HCT116 (cell line): ENCODE results near the gene SCN1A. TPM values are rescaled to one million over a fixed set of nuclear protein-coding genes. Genes with fewer than 3 reads are reported as not detected.

ENCODE experiments used
- ATAC-seq: fragments of 200-7000 bp; cut with Tn5 transposase; 2 replicates; pipeline ENCODE4 v1.9.1; 2020; ENCODE audit warnings: mild to moderate bottlenecking, moderate library complexity
- BruUV-seq: library from RNA; stranded (reverse); fragments of 400-500 nt; replicated peaks from 2 replicates; lab custom pipeline; 2021; lab: Mats Ljungman, UMichigan
- CTCF ChIA-PET: fragments of 300-600 bp; sonication (Branson Sonifier 250); formaldehyde crosslinking; loops from one replicate; lab custom pipeline; 2021; ENCODE audit warnings: antibody characterized with exemption; lab: Charles Lee
- POLR2A ChIA-PET: fragments of 300-600, 350-600 bp; sonication (Branson Sonifier 250); formaldehyde crosslinking; loops from one replicate; lab custom pipeline; 2021; ENCODE audit warnings: antibody characterized with exemption; lab: Charles Lee
- RAD21 ChIA-PET, 2 experiments: fragments of 300-600 bp; sonication (Branson Sonifier 250); formaldehyde crosslinking; loops; one replicate each; lab custom pipeline; 2023; ENCODE audit warnings: low total read pairs in 2 of 2; ENCODE audit not compliant: uncharacterized antibody in 2 of 2, unreplicated experiment in 2 of 2, low non-redundant PET in 1 of 2; lab: Charles Lee
- DNase-seq: peaks from one replicate; pipeline ENCODE4 v3.0.0-alpha.2; 2010; ENCODE audit warnings: low read depth, low spot score
- H2AFZ ChIP-seq: fragments of 200-600 bp; shearing (Covaris generic), sonication (generic); 2 replicates; pipeline ENCODE4 v1.6.1; 2017; ENCODE audit warnings: low read depth, mixed run types, mixed read lengths, antibody characterized with exemption, low read length; ENCODE audit not compliant: poor library complexity, severe bottlenecking
- H3K27ac ChIP-seq: 2 replicates; pipeline ENCODE4 v1.5.1; 2012; ENCODE audit warnings: low read depth, low read length
- H3K27me3 ChIP-seq: fragments of 200-600 bp; sonication (generic); 2 replicates; pipeline ENCODE4 v1.6.1; 2016; ENCODE audit warnings: mixed run types, low read length, mixed read lengths; ENCODE audit not compliant: insufficient read depth
- H3K36me3 ChIP-seq, 2 experiments: fragments of 200-500 bp in 1 of 2; fragments of 200-600 bp in 1 of 2; sonication (Bioruptor generic) in 1 of 2; sonication (generic) in 1 of 2; 2 replicates each; pipeline versions ENCODE4 v1.5.1 to v1.6.1; 2014 to 2016; ENCODE audit warnings: low read length in 2 of 2, inconsistent platforms in 1 of 2, mixed read lengths in 1 of 2, mixed run types in 1 of 2; ENCODE audit not compliant: insufficient read depth in 2 of 2, control insufficient read depth in 1 of 2
- H3K4me1 ChIP-seq, 2 experiments: fragments of 200-600 bp in 1 of 2; sonication (generic) in 1 of 2; 2 replicates each; pipeline versions ENCODE4 v1.5.1 to v1.6.1; 2012 to 2017; ENCODE audit warnings: low read length in 2 of 2, inconsistent platforms in 1 of 2, mild to moderate bottlenecking in 1 of 2, mixed read lengths in 1 of 2, mixed run types in 1 of 2, moderate library complexity in 1 of 2; ENCODE audit not compliant: insufficient read depth in 2 of 2, control insufficient read depth in 1 of 2
- H3K4me2 ChIP-seq: fragments of 200-600 bp; sonication (generic); 2 replicates; pipeline ENCODE4 v1.6.1; 2017; ENCODE audit warnings: mixed run types, low read length, mixed read lengths
- H3K4me3 ChIP-seq, 2 experiments: fragments of 200-600 bp in 1 of 2; sonication (generic) in 1 of 2; replicated peaks in 1 of 2; 2 replicates each; pipeline ENCODE4 v1.5.1; 2011 to 2016; ENCODE audit warnings: low read length in 2 of 2, control low read depth in 1 of 2, low read depth in 1 of 2, mild to moderate bottlenecking in 1 of 2, mixed read lengths in 1 of 2, mixed run types in 1 of 2
- H3K79me2 ChIP-seq: fragments of 200-600 bp; sonication (generic); 2 replicates; pipeline ENCODE4 v1.6.1; 2017; ENCODE audit warnings: mild to moderate bottlenecking, mixed run types, low read length, moderate library complexity, mixed read lengths; ENCODE audit not compliant: insufficient read depth
- H3K9ac ChIP-seq: fragments of 200-600 bp; sonication (generic); 2 replicates; pipeline ENCODE4 v1.6.1; 2016; ENCODE audit warnings: low read length, mixed read lengths
- H3K9me2 ChIP-seq: fragments of 200-600 bp; sonication (generic), shearing (Covaris generic); 2 replicates; pipeline ENCODE4 v1.6.1; 2017; ENCODE audit warnings: mixed run types, mild to moderate bottlenecking, moderate library complexity; ENCODE audit not compliant: insufficient read depth
- H3K9me3 ChIP-seq, 2 experiments: fragments of 200-500 bp in 1 of 2; fragments of 200-600 bp in 1 of 2; sonication (Bioruptor generic) in 1 of 2; sonication (generic) in 1 of 2; 2 replicates each; pipeline ENCODE4 v1.6.1; 2014 to 2017; ENCODE audit warnings: low read length in 2 of 2, mixed read lengths in 2 of 2, inconsistent platforms in 1 of 2, low read depth in 1 of 2, mild to moderate bottlenecking in 1 of 2, mixed run types in 1 of 2, moderate library complexity in 1 of 2; ENCODE audit not compliant: control insufficient read depth in 1 of 2, insufficient read depth in 1 of 2
- H4K20me1 ChIP-seq: fragments of 200-600 bp; sonication (generic), shearing (Covaris generic); 2 replicates; pipeline ENCODE4 v1.6.1; 2017; ENCODE audit warnings: mixed run types, mild to moderate bottlenecking, moderate library complexity; ENCODE audit not compliant: insufficient read depth
- ATF3 ChIP-seq: IDR thresholded peaks from 2 replicates; pipeline ENCODE4 v1.6.1; 2012
- CBX3 ChIP-seq: IDR thresholded peaks from 2 replicates; pipeline ENCODE4 v1.6.1; 2012; ENCODE audit warnings: low read depth
- CEBPB ChIP-seq: IDR thresholded peaks from 2 replicates; pipeline ENCODE4 v1.6.1; 2012; ENCODE audit warnings: low read depth
- CTCF ChIP-seq, 3 experiments: fragments of 200-600 bp in 1 of 3; sonication (generic) in 1 of 3; IDR thresholded peaks in 2 of 3; conservative IDR thresholded peaks in 1 of 3; 2 replicates each; pipeline ENCODE4 v1.5.1; 2012 to 2017; ENCODE audit warnings: low read depth in 2 of 3, low read length in 2 of 3, antibody characterized with exemption in 1 of 3, borderline replicate concordance in 1 of 3, control low read depth in 1 of 3, mild to moderate bottlenecking in 1 of 3, mixed read lengths in 1 of 3, mixed run types in 1 of 3, moderate library complexity in 1 of 3; ENCODE audit not compliant: insufficient read depth in 1 of 3
- EGR1 ChIP-seq: IDR thresholded peaks from 2 replicates; pipeline ENCODE4 v1.6.1; 2012; ENCODE audit warnings: low read depth
- ELF1 ChIP-seq: IDR thresholded peaks from 2 replicates; pipeline ENCODE4 v1.6.1; 2012; ENCODE audit warnings: low read depth, borderline replicate concordance
- EZH2 ChIP-seq: fragments of 200-600 bp; sonication (generic); IDR thresholded peaks from 2 replicates; pipeline ENCODE4 v1.6.1; 2017; ENCODE audit warnings: antibody characterized with exemption, mixed run types
- FOSL1 ChIP-seq: IDR thresholded peaks from 2 replicates; pipeline ENCODE4 v1.6.1; 2012; ENCODE audit warnings: low read depth
- JUND ChIP-seq: IDR thresholded peaks from 2 replicates; pipeline ENCODE4 v1.6.1; 2012
- MAX ChIP-seq: IDR thresholded peaks from 2 replicates; pipeline ENCODE4 v1.6.1; 2012
- POLR2A ChIP-seq: IDR thresholded peaks from 2 replicates; pipeline ENCODE4 v1.7.0; 2011; ENCODE audit warnings: borderline replicate concordance; ENCODE audit not compliant: insufficient read depth, insufficient read length; ENCODE audit errors: extremely low read depth
- POLR2AphosphoS5 ChIP-seq: IDR thresholded peaks from 2 replicates; pipeline ENCODE4 v1.6.1; 2011; ENCODE audit warnings: mild to moderate bottlenecking, low read depth, low read length, moderate library complexity
- RAD21 ChIP-seq: IDR thresholded peaks from 2 replicates; pipeline ENCODE4 v1.6.1; 2012; ENCODE audit warnings: low read depth, mild to moderate bottlenecking
- REST ChIP-seq: IDR thresholded peaks from 2 replicates; pipeline ENCODE4 v1.6.1; 2012; ENCODE audit warnings: low read depth
- SIN3A ChIP-seq: IDR thresholded peaks from 2 replicates; pipeline ENCODE4 v1.6.1; 2012; ENCODE audit warnings: low read depth
- SP1 ChIP-seq: IDR thresholded peaks from 2 replicates; pipeline ENCODE4 v1.6.1; 2012; ENCODE audit warnings: low read depth
- SRF ChIP-seq: IDR thresholded peaks from 2 replicates; pipeline ENCODE4 v1.6.1; 2012; ENCODE audit warnings: low read depth
- TCF7L2 ChIP-seq: IDR thresholded peaks from 2 replicates; pipeline ENCODE4 v1.7.0; 2011; ENCODE audit warnings: borderline replicate concordance, inconsistent platforms; ENCODE audit not compliant: insufficient read depth, insufficient read length; ENCODE audit errors: extremely low read depth
- YY1 ChIP-seq: IDR thresholded peaks from 2 replicates; pipeline ENCODE4 v1.6.1; 2011; ENCODE audit warnings: low read length, low read depth, moderate library complexity, mild to moderate bottlenecking; ENCODE audit not compliant: insufficient replicate concordance; ENCODE audit errors: extremely low read depth
- ZFX ChIP-seq: fragments of 450-650 bp; IDR thresholded peaks from 2 replicates; pipeline ENCODE4 v1.6.1; 2017
- ZNF274 ChIP-seq: fragments of 200-500 bp; sonication (Bioruptor generic); IDR thresholded peaks from 2 replicates; pipeline ENCODE4 v1.6.1; 2014; ENCODE audit warnings: mild to moderate bottlenecking, low read depth, low read length, inconsistent platforms
- intact Hi-C: fragments of 100-400 bp; cut with micrococcal nuclease; formaldehyde crosslinking; loops from 2 replicates; pipeline ENCODE4 v1.10.0; 2022
- total RNA-seq: library from RNA; stranded (reverse); gene quantifications from one replicate; pipeline ENCODE4 v1.2.1, GENCODE V29; 2021; ENCODE audit not compliant: unreplicated experiment

Gene SCN1A
- total RNA-seq, 1 experiment from 2014 or later = not detected

- TF ChIP-seq REST (no peak), ZNF274 (no peak), FOSL1 (no peak), SRF (no peak), CEBPB (no peak), SP1 (no peak), ELF1 (no peak)
Measured at GRCh38 chr2:166042768-166043390, 84.9 kb downstream of the SCN1A start (continued).

GRCh38 chr2:166042356-166042755 lies 85.5 kb downstream of the SCN1A start:
- Histone ChIP-seq H3K4me3 (no peak overlapping the region), H3K4me2 (no peak overlapping the region), H3K79me2 (no peaks in the 10 kb centered on the region), H3K9ac (no peak overlapping the region), H3K9me3 (no peaks in the 10 kb centered on the region), H3K9me2 (no peaks in the 10 kb centered on the region), H3K27ac (no peak overlapping the region), H3K27me3 (peaks cover 36% of the 10 kb centered on the region), H2AFZ (no peak overlapping the region), H4K20me1 (peaks cover 3% of the 10 kb centered on the region; the same call in 1 of the 2 replicates), H3K36me3 (no peaks in the 10 kb centered on the region), H3K4me1 (no peaks in the 10 kb centered on the region)
- no peak for TF ChIP-seq TCF7L2
- no peak for TF ChIP-seq POLR2AphosphoS5
- no peak for TF ChIP-seq FOSL1
- no peak for TF ChIP-seq JUND
- no peak for TF ChIP-seq RAD21
- TF ChIP-seq EGR1 = no peak
- TF ChIP-seq POLR2A = no peak
- TF ChIP-seq ZFX = no peak
- no peak for TF ChIP-seq ATF3
- TF ChIP-seq ZNF274 = no peak
- TF ChIP-seq SIN3A = no peak
- TF ChIP-seq CBX3 = no peak
- no peak for TF ChIP-seq CTCF (IDR thresholded peaks at IDR 0.05 in 2 of 3, conservative IDR thresholded peaks at IDR 0.05 in 1 of 3; ENCODE audit: borderline replicate concordance in 1 of 3, insufficient read depth in 1 of 3, low read depth in 2 of 3, low read length in 2 of 3)
- TF ChIP-seq YY1 = no peak
- TF ChIP-seq EZH2 = no peak
- no peak for TF ChIP-seq MAX
- no peak for TF ChIP-seq SRF
- intact Hi-C loops = no loop called here
- no TSS peak for BruUV-seq
- CTCF ChIA-PET = no interaction called here
- no peak for DNase-seq
- RAD21 ChIA-PET = no interaction called here
- no peak for ATAC-seq
- POLR2A ChIA-PET = no interaction called here
